ENCODE data around the gene KCNJ11. TPM values are rescaled to one million over a fixed set of nuclear protein-coding genes. Genes with fewer than 3 reads are reported as not detected.

KCNJ11 gene
- total and polyA plus RNA-seq, 2 donors (not counting 3 experiments of a cell fraction or from before 2014, with no cell fraction given), result 0.04 TPM; not detected in 1

DNA sequence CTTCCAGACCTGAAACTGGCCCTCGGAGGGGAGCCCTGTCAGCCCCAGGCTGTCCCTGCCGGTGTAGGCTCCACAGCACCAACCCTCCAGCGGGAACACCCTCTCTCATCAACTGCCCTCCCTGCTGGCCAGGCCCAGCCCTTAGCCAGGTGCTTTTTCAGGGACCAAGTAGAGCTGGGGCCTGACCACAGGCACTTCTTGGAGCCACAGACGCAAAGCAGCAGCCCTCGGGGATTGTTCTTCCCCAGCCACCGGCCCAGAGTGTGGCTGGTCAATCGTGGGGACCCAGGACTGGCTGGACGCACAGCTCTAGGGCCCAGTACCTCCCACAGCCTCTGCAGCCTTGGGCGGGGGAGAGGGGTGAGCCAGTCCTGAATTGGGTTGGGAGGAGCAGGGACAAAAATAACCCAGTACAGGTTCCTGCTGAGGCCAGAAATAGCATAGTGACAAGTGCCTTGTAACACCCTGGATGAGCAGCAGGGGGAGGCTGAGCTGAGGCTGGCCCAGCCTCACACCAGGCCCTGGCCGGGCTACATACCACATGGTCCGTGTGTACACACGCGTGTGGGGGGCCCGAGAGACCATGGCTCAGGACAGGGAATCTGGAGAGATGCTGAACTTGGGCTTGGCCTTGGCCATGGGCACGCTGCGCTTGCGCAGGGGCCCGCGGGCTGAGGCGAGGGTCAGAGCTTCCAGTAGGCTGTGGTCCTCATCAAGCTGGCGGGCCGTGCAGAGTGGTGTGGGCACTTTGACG, 2.0 kb downstream of the KCNJ11 start:
- ChIA-PET CTCF (interaction anchor here (0.6 to 5.9 kb wide), 12 partner anchors 9 to 157 kb away, joined by 3 to 128 read pairs (median 4); no protein-coding TSS in a partner anchor), POLR2A (no interaction called here)
- Histone ChIP-seq H3K9me3 (replicated peaks; ENCODE audit: control insufficient read depth, insufficient read depth, low read length) (no peaks in the 10 kb centered on the region), H3K36me3 (ENCODE audit: control insufficient read depth in 2 of 2, extremely low read depth in 1 of 2, insufficient read depth in 2 of 2, low read length in 2 of 2) (no peaks in the 10 kb centered on the region), H4K20me1 (replicated peaks; ENCODE audit: control insufficient read depth, extremely low read depth, insufficient read depth, low read length) (no peaks in the 10 kb centered on the region), H3K9ac (replicated peaks; ENCODE audit: extremely low read depth, insufficient read depth, low read length) (no peak overlapping the region), H3K4me1 (ENCODE audit: control insufficient read depth, extremely low read depth, insufficient read depth, low read length) (no peaks in the 10 kb centered on the region), H3K9me1 (replicated peaks; ENCODE audit: control insufficient read depth, extremely low read depth, insufficient read depth, low read length) (no peaks in the 10 kb centered on the region), H3K4me3 (replicated peaks in 1 of 3; ENCODE audit: insufficient read depth in 1 of 3, low read depth in 1 of 3, low read length in 3 of 3) (no peak overlapping the region), H3K27me3 (ENCODE audit: control insufficient read depth in 2 of 2, insufficient read depth in 2 of 2, low read length in 2 of 2) (peaks cover 8 to 13% of the 10 kb centered on the region in 2 experiments), H2AFZ (ENCODE audit: low read depth, low read length) (no peak overlapping the region), H3K4me2 (ENCODE audit: insufficient read depth, low read length) (no peak overlapping the region), H3K27ac (ENCODE audit: insufficient read depth, low read depth, low read length) (no peak overlapping the region), H3K79me2 (ENCODE audit: control insufficient read depth, insufficient read depth, low read length) (no peaks in the 10 kb centered on the region)
- no TSS peak for BruUV-seq (replicated peaks)
- intact Hi-C loops (cut with micrococcal nuclease) (loop anchor here (10.0 kb wide), 1 partner anchor 602 kb away; no protein-coding TSS in a partner anchor), dilution Hi-C loops (cut with MboI; ENCODE audit: extremely low pct_ligation_motif_present, low sequenced_read_pairs) (no loop called here)
- DNase-seq (ENCODE audit: low read depth, low spot score), result peak; percentile 31
- peak; percentile 70 for FAIRE-seq
- TF ChIP-seq, protein P1, sequence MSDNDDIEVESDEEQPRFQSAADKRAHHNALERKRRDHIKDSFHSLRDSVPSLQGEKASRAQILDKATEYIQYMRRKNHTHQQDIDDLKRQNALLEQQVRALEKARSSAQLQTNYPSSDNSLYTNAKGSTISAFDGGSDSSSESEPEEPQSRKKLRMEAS (IDR thresholded peaks at IDR 0.05; ENCODE audit: insufficient read depth, insufficient read length), result no peak
- peak; percentile 46 to 70 for TF ChIP-seq CTCF (IDR thresholded peaks at IDR 0.05; ENCODE audit: extremely low read depth in 1 of 2, insufficient read depth in 1 of 2, low read depth in 1 of 2, low read length in 2 of 2)

- ChIA-PET CTCF (interaction anchor here (1.0 to 5.9 kb wide), 10 partner anchors 11 to 157 kb away, joined by 3 to 184 read pairs (median 10); partner anchors contain the start of gene NCR3LG1), POLR2A (no interaction called here)
- Histone ChIP-seq H3K4me3 (replicated peaks in 1 of 3; ENCODE audit: insufficient read depth in 1 of 3, low read depth in 1 of 3, low read length in 3 of 3) (no peak overlapping the region), H3K9me3 (replicated peaks; ENCODE audit: control insufficient read depth, insufficient read depth, low read length) (no peaks in the 10 kb centered on the region), H3K9ac (replicated peaks; ENCODE audit: extremely low read depth, insufficient read depth, low read length) (no peak overlapping the region), H3K9me1 (replicated peaks; ENCODE audit: control insufficient read depth, extremely low read depth, insufficient read depth, low read length) (no peaks in the 10 kb centered on the region), H3K4me1 (ENCODE audit: control insufficient read depth, extremely low read depth, insufficient read depth, low read length) (no peaks in the 10 kb centered on the region), H3K36me3 (ENCODE audit: control insufficient read depth in 2 of 2, extremely low read depth in 1 of 2, insufficient read depth in 2 of 2, low read length in 2 of 2) (no peaks in the 10 kb centered on the region), H3K27me3 (ENCODE audit: control insufficient read depth in 2 of 2, insufficient read depth in 2 of 2, low read length in 2 of 2) (peaks cover 6 to 9% of the 10 kb centered on the region in 2 experiments), H3K79me2 (ENCODE audit: control insufficient read depth, insufficient read depth, low read length) (no peaks in the 10 kb centered on the region), H4K20me1 (replicated peaks; ENCODE audit: control insufficient read depth, extremely low read depth, insufficient read depth, low read length) (no peaks in the 10 kb centered on the region), H2AFZ (ENCODE audit: low read depth, low read length) (no peak overlapping the region), H3K4me2 (ENCODE audit: insufficient read depth, low read length) (no peak overlapping the region), H3K27ac (ENCODE audit: insufficient read depth, low read depth, low read length) (no peak overlapping the region)
- FAIRE-seq (no peak), DNase-seq (ENCODE audit: low read depth, low spot score) (no peak)
- BruUV-seq (replicated peaks), result no TSS peak
- intact Hi-C loops (cut with micrococcal nuclease), result loop anchor here (2.0 to 10.0 kb wide), 2 partner anchors 31 to 601 kb away; no protein-coding TSS in a partner anchor
- TF ChIP-seq JUN (IDR thresholded peaks at IDR 0.05; ENCODE audit: borderline replicate concordance, insufficient read depth, insufficient read length, low read depth), result no peak
- TF ChIP-seq POLR2AphosphoS5 (IDR thresholded peaks at IDR 0.05; ENCODE audit: insufficient read depth, low read depth, low read length), result no peak
- TF ChIP-seq FOS (IDR thresholded peaks at IDR 0.05; ENCODE audit: borderline replicate concordance, insufficient read depth, low read length), result no peak
- TF ChIP-seq CTCF (IDR thresholded peaks at IDR 0.05; ENCODE audit: extremely low read depth in 1 of 2, insufficient read depth in 1 of 2, low read depth in 1 of 2, low read length in 2 of 2), result no peak
- dilution Hi-C loops (cut with MboI; ENCODE audit: extremely low pct_ligation_motif_present, low sequenced_read_pairs), result no loop called here
Measured at GRCh38 chr11:17385926-17386325, 2.5 kb downstream of the KCNJ11 start.

Data from endothelial cell of umbilical vein (primary cell).